IMR-90 (cell line): ENCODE results near the gene RNF144B. TPM values are rescaled to one million over a fixed set of nuclear protein-coding genes. Genes with fewer than 3 reads are reported as not detected.

Experiments
- ATAC-seq: fragments of 200-7000 bp; cut with Tn5 transposase; 2 replicates; pipeline ENCODE4 v1.9.1; 2020; ENCODE audit warnings: low read depth, mild to moderate bottlenecking, moderate library complexity
- BruUV-seq: library from RNA; stranded (reverse); fragments of 400-500 nt; replicated peaks from 2 replicates; lab custom pipeline; 2021; lab: Mats Ljungman, UMichigan
- CTCF ChIA-PET: fragments of 300-600 bp; formaldehyde crosslinking; extraction: SDS; loops from one replicate; lab custom pipeline; 2021; ENCODE audit warnings: antibody characterized with exemption; lab: Yijun Ruan, JAX
- POLR2A ChIA-PET: fragments of 300-600 bp; sonication (Branson Sonifier 250); formaldehyde crosslinking; loops from one replicate; lab custom pipeline; 2022; ENCODE audit warnings: antibody characterized with exemption; ENCODE audit not compliant: unreplicated experiment; lab: Charles Lee
- DNase-seq: peaks from one replicate; pipeline ENCODE4 v3.0.0; 2013
- H2AFZ ChIP-seq: replicated peaks from 2 replicates; pipeline ENCODE3; 2013; ENCODE audit warnings: low read length, mild to moderate bottlenecking; ENCODE audit not compliant: poor library complexity
- H2AK5ac ChIP-seq: 2 replicates; pipeline ENCODE4 v1.6.1; 2013; ENCODE audit warnings: low read depth, low read length, inconsistent platforms
- H2AK9ac ChIP-seq: replicated peaks from 2 replicates; pipeline ENCODE3; 2013; ENCODE audit warnings: mild to moderate bottlenecking, low read depth, low read length, moderate library complexity; ENCODE audit not compliant: poor library complexity
- H2BK120ac ChIP-seq: 2 replicates; pipeline ENCODE4 v1.6.1; 2013; ENCODE audit warnings: low read depth, low read length, inconsistent platforms
- H2BK15ac ChIP-seq: 3 replicates; pipeline ENCODE4 v1.6.1; 2013; ENCODE audit warnings: low read depth, low read length, inconsistent platforms
- H2BK20ac ChIP-seq: 2 replicates; pipeline ENCODE4 v1.6.1; 2013; ENCODE audit warnings: low read depth, mild to moderate bottlenecking, inconsistent platforms, low read length, moderate library complexity
- H2BK5ac ChIP-seq: 2 replicates; pipeline ENCODE4 v1.6.1; 2013; ENCODE audit warnings: mild to moderate bottlenecking, low read depth, low read length, inconsistent platforms; ENCODE audit not compliant: poor library complexity, severe bottlenecking
- H3K14ac ChIP-seq: replicated peaks from 2 replicates; pipeline ENCODE4 v1.6.1; 2013; ENCODE audit warnings: low read depth, low read length, inconsistent platforms
- H3K18ac ChIP-seq: 2 replicates; pipeline ENCODE4 v1.6.1; 2013; ENCODE audit warnings: low read depth, low read length, control low read depth
- H3K23ac ChIP-seq: 2 replicates; pipeline ENCODE4 v1.6.1; 2013; ENCODE audit warnings: low read depth, low read length, inconsistent platforms
- H3K27ac ChIP-seq: 2 replicates; pipeline ENCODE4 v1.5.1; 2013; ENCODE audit warnings: mild to moderate bottlenecking, control low read depth, low read length; ENCODE audit not compliant: insufficient read depth
- H3K27me3 ChIP-seq: 2 replicates; pipeline ENCODE4 v1.6.1; 2013; ENCODE audit warnings: low read length; ENCODE audit not compliant: control insufficient read depth, insufficient read depth
- H3K36me3 ChIP-seq: 2 replicates; pipeline ENCODE4 v1.6.1; 2013; ENCODE audit warnings: low read length, mixed read lengths; ENCODE audit not compliant: control insufficient read depth, insufficient read depth
- H3K4ac ChIP-seq: 2 replicates; pipeline ENCODE4 v1.6.1; 2013; ENCODE audit warnings: low read depth, low read length, inconsistent platforms
- H3K4me1 ChIP-seq: 2 replicates; pipeline ENCODE4 v1.6.1; 2013; ENCODE audit warnings: low read length, mixed read lengths; ENCODE audit not compliant: control insufficient read depth, insufficient read depth
- H3K4me2 ChIP-seq: 2 replicates; pipeline ENCODE4 v1.6.1; 2013; ENCODE audit warnings: low read depth, mild to moderate bottlenecking, control low read depth, low read length, moderate library complexity
- H3K4me3 ChIP-seq: 2 replicates; pipeline ENCODE4 v1.5.1; 2013; ENCODE audit warnings: low read depth, mild to moderate bottlenecking, control low read depth, low read length, moderate library complexity; ENCODE audit not compliant: insufficient read depth
- H3K56ac ChIP-seq: 2 replicates; pipeline ENCODE4 v1.6.1; 2013; ENCODE audit warnings: low read length, inconsistent platforms; ENCODE audit not compliant: insufficient read depth; ENCODE audit errors: extremely low read depth
- H3K79me1 ChIP-seq, 2 experiments: 2 replicates each; pipeline ENCODE4 v1.6.1; 2013; ENCODE audit warnings: low read length in 2 of 2, inconsistent platforms in 1 of 2, low read depth in 1 of 2
- H3K9ac ChIP-seq: 2 replicates; pipeline ENCODE4 v1.6.1; 2013; ENCODE audit warnings: low read depth, low read length, control low read depth
- H3K9me1 ChIP-seq: 2 replicates; pipeline ENCODE4 v1.6.1; 2013; ENCODE audit warnings: low read length, inconsistent platforms; ENCODE audit not compliant: insufficient read depth
- H3K9me3 ChIP-seq: 2 replicates; pipeline ENCODE4 v1.6.1; 2013; ENCODE audit warnings: low read length; ENCODE audit not compliant: control insufficient read depth, insufficient read depth
- H4K20me1 ChIP-seq: 2 replicates; pipeline ENCODE4 v1.6.1; 2013; ENCODE audit warnings: low read length, inconsistent platforms; ENCODE audit not compliant: insufficient read depth
- H4K5ac ChIP-seq: 2 replicates; pipeline ENCODE4 v1.6.1; 2013; ENCODE audit warnings: mild to moderate bottlenecking, low read depth, low read length, control low read depth
- H4K8ac ChIP-seq, 2 experiments: 2 replicates each; pipeline ENCODE4 v1.6.1; 2013; ENCODE audit warnings: low read depth in 2 of 2, low read length in 2 of 2, control low read depth in 1 of 2, inconsistent platforms in 1 of 2
- H4K91ac ChIP-seq: 2 replicates; pipeline ENCODE4 v1.6.1; 2013; ENCODE audit warnings: low read depth, low read length, inconsistent platforms; ENCODE audit not compliant: insufficient read depth
- BHLHE40 ChIP-seq: fragments of 150-350 bp; IDR thresholded peaks from 2 replicates; pipeline ENCODE4 v1.6.1; 2016; ENCODE audit warnings: mild to moderate bottlenecking, low read depth, low read length
- CEBPB ChIP-seq: IDR thresholded peaks from 2 replicates; pipeline ENCODE4 v1.6.1; 2012; ENCODE audit warnings: low read depth, low read length, improper control_type of control experiment
- FOS ChIP-seq: fragments of 150-350 bp; IDR thresholded peaks from 2 replicates; pipeline ENCODE4 v1.6.1; 2016; ENCODE audit warnings: low read depth, low read length
- MAFK ChIP-seq: IDR thresholded peaks from 2 replicates; pipeline ENCODE4 v1.6.1; 2012; ENCODE audit warnings: low read depth, low read length, improper control_type of control experiment
- MAZ ChIP-seq: IDR thresholded peaks from 2 replicates; pipeline ENCODE4 v1.6.1; 2012; ENCODE audit warnings: low read depth, mild to moderate bottlenecking, low read length, improper control_type of control experiment, moderate library complexity, borderline replicate concordance
- MXI1 ChIP-seq: IDR thresholded peaks from 2 replicates; pipeline ENCODE4 v1.6.1; 2012; ENCODE audit warnings: low read depth, mild to moderate bottlenecking, low read length, moderate library complexity, borderline replicate concordance
- NFE2L2 ChIP-seq: fragments of 150-350 bp; IDR thresholded peaks from 2 replicates; pipeline ENCODE4 v1.6.1; 2016; ENCODE audit warnings: low read depth, mild to moderate bottlenecking, low read length
- POLR2A ChIP-seq: IDR thresholded peaks from 2 replicates; pipeline ENCODE4 v1.6.1; 2012; ENCODE audit warnings: mild to moderate bottlenecking, low read depth, low read length
- SMC3 ChIP-seq: fragments of 150-350 bp; IDR thresholded peaks from 2 replicates; pipeline ENCODE4 v1.6.1; 2016; ENCODE audit warnings: low read depth, mild to moderate bottlenecking, antibody characterized with exemption, low read length, moderate library complexity
- WGBS, 2 experiments: methylation state at CpG; one replicate each; pipeline versions ENCODE4 v1.1.5 to v1.1.7; 2013; ENCODE audit warnings: missing lambda C conversion rate in 2 of 2; ENCODE audit not compliant: insufficient read length in 1 of 2; ENCODE audit errors: extremely low coverage in 2 of 2; 5-methylcytosine and 5-hydroxymethylcytosine counted together
- dilution Hi-C: fragments of 300-500 bp; cut with HindIII; formaldehyde crosslinking; loops from one replicate; pipeline ENCODE4 v1.14.3; 2018; ENCODE audit warnings: low sequenced_read_pairs; ENCODE audit not compliant: unreplicated experiment
- in situ Hi-C: fragments of 300-500 bp; cut with MboI; formaldehyde crosslinking; loops from 3 replicates; pipeline ENCODE4 v1.14.3; 2019; ENCODE audit warnings: low sequenced_read_pairs, inconsistent platforms, mixed read lengths
- intact Hi-C: fragments of 100-400 bp; cut with micrococcal nuclease; formaldehyde crosslinking; loops from 2 replicates; pipeline ENCODE4 v1.10.0; 2022
- polyA plus RNA-seq, 3 experiments: library from polyadenylated mRNA; depleted of rRNA; stranded (reverse); fragments of >200 nt; gene quantifications; 2 replicates each; pipeline ENCODE4 v1.2.3, GENCODE V29; 2012; ENCODE audit warnings: low replicate concordance in 1 of 3
- total RNA-seq: library from RNA; depleted of rRNA; stranded (reverse); fragments of >200 nt; gene quantifications from 2 replicates; pipeline ENCODE4 v1.2.3, GENCODE V29; 2012
- TF ChIP-seq, protein P1 (sequence below): fragments of 150-350 bp; IDR thresholded peaks from 2 replicates; pipeline ENCODE4 v1.6.1; 2016; ENCODE audit warnings: low read depth, mild to moderate bottlenecking, low read length, moderate library complexity, borderline replicate concordance
- TF ChIP-seq, protein P2 (sequence below): fragments of 150-350 bp; IDR thresholded peaks from 2 replicates; pipeline ENCODE4 v1.6.1; 2017; ENCODE audit warnings: mild to moderate bottlenecking, antibody characterized with exemption, low read length, low read depth

Gene RNF144B
- total and polyA plus RNA-seq, 2 of the 4 experiments (the other 2 are of a cell fraction): 0.44 to 2.7 TPM

DNA sequence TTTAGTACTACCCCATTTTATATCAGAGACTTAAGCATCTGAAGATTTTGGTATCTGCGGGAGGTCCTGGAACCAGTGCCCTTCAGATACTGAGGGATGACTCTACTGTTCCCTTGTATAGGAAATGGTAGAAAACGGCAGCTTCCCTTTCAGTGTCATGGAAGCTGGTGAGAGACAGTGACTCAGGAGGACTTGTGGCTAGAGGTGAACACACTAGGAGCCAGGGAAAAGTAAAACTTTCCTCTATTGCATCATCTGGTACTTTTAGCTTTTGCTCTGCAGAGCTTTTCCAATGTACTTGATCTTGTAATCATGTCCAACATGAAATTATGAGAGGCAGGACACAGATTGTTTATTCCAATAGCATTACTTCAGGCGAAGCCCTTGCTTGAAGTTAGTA is 45.0 kb downstream of the RNF144B start:
- dilution Hi-C loops: no loop called here
- ChIA-PET CTCF (interaction anchor here (1.1 kb wide), 1 partner anchor 20 kb away, joined by 3 read pairs; no protein-coding TSS in a partner anchor), POLR2A (no interaction called here)
- H3K4ac ChIP-seq: peak overlapping the region; percentile 68; the same call in 1 of the 2 replicates
- no peak overlapping the region for H2AK5ac ChIP-seq
- peak overlapping the region in 1 of 2 experiments; percentile 63; a peak in 2 of 4 replicates for H4K8ac ChIP-seq
- no peak overlapping the region for H3K9ac ChIP-seq
- intact Hi-C loops: no loop called here
- ATAC-seq (peak; percentile 64; the same call in 1 of the 2 replicates), DNase-seq (peak; percentile 89)
- in situ Hi-C loops: no loop called here
- 0 out of 2 replicates have a peak overlapping the region, but pooled peaks have one; percentile 40 for H3K14ac ChIP-seq
- peaks cover 8% of the 10 kb centered on the region for H3K9me1 ChIP-seq
- H3K4me2 ChIP-seq: no peak overlapping the region
- H2BK20ac ChIP-seq: peak overlapping the region; percentile 65; the same call in 1 of the 2 replicates
- H3K4me3 ChIP-seq: no peak overlapping the region
- H2AK9ac ChIP-seq: no peak overlapping the region
- no peak overlapping the region for H4K91ac ChIP-seq
- BruUV-seq: no TSS peak
- peak overlapping the region; percentile 54 for H2BK5ac ChIP-seq
- H3K23ac ChIP-seq: peak overlapping the region; percentile 50; the same call in 1 of the 2 replicates
- no peaks in the 10 kb centered on the region for H3K27me3 ChIP-seq
- H4K5ac ChIP-seq: peak overlapping the region; percentile 26; the same call in 1 of the 2 replicates
- no peaks in the 10 kb centered on the region for H4K20me1 ChIP-seq
- peaks cover 7% of the 10 kb centered on the region; the same call in 1 of the 2 replicates for H3K4me1 ChIP-seq
- 80% methylated on average over 1 of the region's 3 CpGs; no CpG with 5 or more reads in 1 of the 2 experiments for WGBS, 2 experiments
- no peak overlapping the region for H3K27ac ChIP-seq
- TF ChIP-seq MAZ (no peak), MXI1 (no peak), SMC3 (no peak), BHLHE40 (no peak), FOS (peak; percentile 55; the same call in 1 of the 2 replicates), MAFK (no peak), CEBPB (peak; percentile 97), NFE2L2 (no peak), POLR2A (no peak)
- TF ChIP-seq, protein P1, sequence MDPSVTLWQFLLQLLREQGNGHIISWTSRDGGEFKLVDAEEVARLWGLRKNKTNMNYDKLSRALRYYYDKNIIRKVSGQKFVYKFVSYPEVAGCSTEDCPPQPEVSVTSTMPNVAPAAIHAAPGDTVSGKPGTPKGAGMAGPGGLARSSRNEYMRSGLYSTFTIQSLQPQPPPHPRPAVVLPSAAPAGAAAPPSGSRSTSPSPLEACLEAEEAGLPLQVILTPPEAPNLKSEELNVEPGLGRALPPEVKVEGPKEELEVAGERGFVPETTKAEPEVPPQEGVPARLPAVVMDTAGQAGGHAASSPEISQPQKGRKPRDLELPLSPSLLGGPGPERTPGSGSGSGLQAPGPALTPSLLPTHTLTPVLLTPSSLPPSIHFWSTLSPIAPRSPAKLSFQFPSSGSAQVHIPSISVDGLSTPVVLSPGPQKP: no peak
- TF ChIP-seq, protein P2, sequence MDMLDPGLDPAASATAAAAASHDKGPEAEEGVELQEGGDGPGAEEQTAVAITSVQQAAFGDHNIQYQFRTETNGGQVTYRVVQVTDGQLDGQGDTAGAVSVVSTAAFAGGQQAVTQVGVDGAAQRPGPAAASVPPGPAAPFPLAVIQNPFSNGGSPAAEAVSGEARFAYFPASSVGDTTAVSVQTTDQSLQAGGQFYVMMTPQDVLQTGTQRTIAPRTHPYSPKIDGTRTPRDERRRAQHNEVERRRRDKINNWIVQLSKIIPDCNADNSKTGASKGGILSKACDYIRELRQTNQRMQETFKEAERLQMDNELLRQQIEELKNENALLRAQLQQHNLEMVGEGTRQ: no peak
- H3K18ac ChIP-seq: peak overlapping the region; percentile 25; the same call in 1 of the 2 replicates
- H2BK120ac ChIP-seq: peak overlapping the region; percentile 66; the same call in 1 of the 2 replicates
- no peak overlapping the region for H3K56ac ChIP-seq
- H3K36me3 ChIP-seq: no peaks in the 10 kb centered on the region
- H3K9me3 ChIP-seq: no peaks in the 10 kb centered on the region
- peak overlapping the region; percentile 3; the same call in 1 of the 3 replicates for H2BK15ac ChIP-seq
- no peak overlapping the region for H2AFZ ChIP-seq
- no peaks in the 10 kb centered on the region; a peak in 2 of 4 replicates for H3K79me1 ChIP-seq
